ENCODE results near the gene LHX4. TPM values are rescaled to one million over a fixed set of nuclear protein-coding genes. Genes with fewer than 3 reads are reported as not detected.
A peak's percentile ranks its signal among the peaks of the same experiment; 100 is the strongest.

The LHX4 gene
- total RNA-seq, 4 donors from 2014 or later: not detected

- Histone ChIP-seq H3K36me3 (no peaks in the 10 kb centered on the region), H3K4me3 (peak overlapping the region; percentile 21 to 56 (median 44)), H3K9me3 (no peaks in the 10 kb centered on the region), H3K27ac (no peak overlapping the region), H3K4me1 (peaks cover 0 to 53% (median 34%) of the 10 kb centered on the region in 4 donors), H3K27me3 (peaks cover 2 to 97% of the 10 kb centered on the region in 2 donors)
- WGBS, 2 donors: 7 to 8% methylated on average over 32 to 33 of the region's 57 CpGs
- no peak for TF ChIP-seq POLR2A (IDR thresholded peaks at IDR 0.05)
- DNase-seq (ENCODE audit: low spot score in 2 of 2): no peak
Observed at GRCh38 chr1:180228648-180229482, 1.2 kb upstream of the LHX4 start.

DNA sequence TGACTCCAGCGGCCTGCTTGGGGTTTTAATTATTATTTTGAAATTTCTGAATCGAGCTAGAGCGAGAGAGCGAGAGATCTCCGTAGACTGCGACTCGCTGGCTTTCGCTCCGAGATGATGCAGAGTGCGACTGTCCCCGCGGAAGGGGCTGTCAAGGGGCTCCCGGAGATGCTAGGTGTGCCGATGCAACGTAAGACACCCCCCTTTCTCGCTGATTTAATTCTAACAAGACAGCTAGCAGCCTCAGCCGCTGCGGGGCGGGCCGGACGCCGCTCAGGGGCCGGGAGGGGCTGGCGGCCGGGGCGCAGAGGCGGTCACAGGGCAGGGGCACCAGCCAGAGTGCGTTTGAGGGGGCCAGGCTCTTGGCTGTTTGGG lies 339 bp downstream of the LHX4 start:
- Histone ChIP-seq H3K9me3 (no peaks in the 10 kb centered on the region), H3K27me3 (peaks cover 5 to 97% of the 10 kb centered on the region in 2 donors), H3K4me3 (peak overlapping the region; percentile 21 to 56 (median 46)), H3K4me1 (peaks cover 0 to 67% (median 48%) of the 10 kb centered on the region in 4 donors), H3K27ac (no peak overlapping the region), H3K36me3 (no peaks in the 10 kb centered on the region)
- TF ChIP-seq EP300 (IDR thresholded peaks at IDR 0.05) (no peak), CTCF (IDR thresholded peaks at IDR 0.05) (no peak), POLR2A (IDR thresholded peaks at IDR 0.05) (no peak)
- 0 to 1% methylated on average over 13 to 23 of the region's 28 CpGs for WGBS, 2 donors
- DNase-seq (ENCODE audit: low spot score in 2 of 2): no peak

GRCh38 chr1:180230791-180231505 lies 884 bp downstream of the LHX4 start:
- TF ChIP-seq CTCF (IDR thresholded peaks at IDR 0.05) (no peak), POLR2A (IDR thresholded peaks at IDR 0.05) (no peak), EP300 (IDR thresholded peaks at IDR 0.05) (no peak)
- 1% methylated on average over 25 to 29 of the region's 65 CpGs for WGBS, 2 donors
- Histone ChIP-seq H3K4me3 (peak overlapping the region; percentile 21 to 56 (median 46)), H3K27me3 (peaks cover 9 to 97% of the 10 kb centered on the region in 2 donors), H3K36me3 (no peaks in the 10 kb centered on the region), H3K27ac (no peak overlapping the region), H3K4me1 (peaks cover 0 to 73% (median 51%) of the 10 kb centered on the region in 4 donors), H3K9me3 (no peaks in the 10 kb centered on the region)
- DNase-seq (ENCODE audit: low spot score in 2 of 2): no peak

- Histone ChIP-seq H3K27me3 (peaks cover 11 to 97% of the 10 kb centered on the region in 2 donors), H3K4me3 (peak overlapping the region in 3 of 4 donors; percentile 43 to 56 (median 49)), H3K36me3 (no peaks in the 10 kb centered on the region), H3K27ac (no peak overlapping the region), H3K9me3 (no peaks in the 10 kb centered on the region), H3K4me1 (peaks cover 0 to 78% (median 53%) of the 10 kb centered on the region in 4 donors)
- 1 to 4% methylated on average over 13 to 23 of the region's 37 CpGs for WGBS, 2 donors
- DNase-seq (ENCODE audit: low spot score in 2 of 2): no peak
- TF ChIP-seq CTCF (IDR thresholded peaks at IDR 0.05): no peak
- no peak for TF ChIP-seq POLR2A (IDR thresholded peaks at IDR 0.05)
- TF ChIP-seq EP300 (IDR thresholded peaks at IDR 0.05): no peak
Observed at GRCh38 chr1:180231506-180231921, 1.4 kb downstream of the LHX4 start.

DNA sequence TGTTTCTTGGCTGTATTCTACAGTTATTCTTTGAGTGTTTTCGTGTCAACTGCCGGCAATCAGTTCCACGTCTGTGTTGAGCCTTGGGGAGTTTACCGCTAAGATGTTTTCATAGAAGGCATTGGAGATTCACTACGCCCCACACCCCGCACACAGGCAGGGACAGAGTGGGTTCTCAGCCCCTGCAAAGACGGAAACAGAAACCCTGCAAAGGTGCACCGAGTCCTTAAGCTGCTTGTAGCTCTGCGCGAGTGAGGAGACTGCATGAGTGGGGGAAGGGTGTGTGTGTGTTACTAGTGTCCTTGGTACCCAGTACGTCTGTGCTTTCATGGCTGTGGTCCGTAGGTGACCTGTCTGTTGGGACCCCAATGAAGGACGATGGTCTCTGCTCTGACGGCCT lies 1.9 kb downstream of the LHX4 start:
- TF ChIP-seq EP300 (IDR thresholded peaks at IDR 0.05): no peak
- TF ChIP-seq POLR2A (IDR thresholded peaks at IDR 0.05): no peak
- no peak for TF ChIP-seq CTCF (IDR thresholded peaks at IDR 0.05)
- Histone ChIP-seq H3K4me1 (peaks cover 0 to 80% (median 53%) of the 10 kb centered on the region in 4 donors), H3K9me3 (no peaks in the 10 kb centered on the region), H3K27ac (no peak overlapping the region), H3K27me3 (peaks cover 11 to 97% of the 10 kb centered on the region in 2 donors), H3K36me3 (no peaks in the 10 kb centered on the region), H3K4me3 (no peak overlapping the region)
- WGBS, 2 donors: 3 to 5% methylated on average over 14 of the region's 14 CpGs
- no peak for DNase-seq (ENCODE audit: low spot score in 2 of 2)

All from tibial nerve (tissue), 4 donors.